HG03066 (cell line): ENCODE results near the gene FTO.
"Not testable (repeated sequence)": the region's sequence is repeated elsewhere in the genome, so short reads cannot be mapped to it uniquely, and the experiment has no call there.

Source experiments
- ATAC-seq: cut with Tn5 transposase; IDR thresholded peaks from one replicate; pipeline ENCODE4 v1.9.1; 2021; ENCODE audit warnings: low read depth; ENCODE audit not compliant: unreplicated experiment

FTO gene

GRCh38 chr16:53703590-53704444 lies at the start of gene FTO, which contains the start of gene RPGRIP1L:
Gene FTO, plus strand, starts transcription at chr16:53704156.
Gene RPGRIP1L, minus strand, starts transcription at chr16:53703859. Its CDS starts 3,136 bp downstream, at chr16:53700723.
- ATAC-seq = peak; percentile 97

- no peak for ATAC-seq
Observed at GRCh38 chr16:53654946-53655345, 49.0 kb upstream of the FTO start.

- ATAC-seq = no peak
Observed at GRCh38 chr16:53662072-53662471, 41.9 kb upstream of the FTO start.

DNA sequence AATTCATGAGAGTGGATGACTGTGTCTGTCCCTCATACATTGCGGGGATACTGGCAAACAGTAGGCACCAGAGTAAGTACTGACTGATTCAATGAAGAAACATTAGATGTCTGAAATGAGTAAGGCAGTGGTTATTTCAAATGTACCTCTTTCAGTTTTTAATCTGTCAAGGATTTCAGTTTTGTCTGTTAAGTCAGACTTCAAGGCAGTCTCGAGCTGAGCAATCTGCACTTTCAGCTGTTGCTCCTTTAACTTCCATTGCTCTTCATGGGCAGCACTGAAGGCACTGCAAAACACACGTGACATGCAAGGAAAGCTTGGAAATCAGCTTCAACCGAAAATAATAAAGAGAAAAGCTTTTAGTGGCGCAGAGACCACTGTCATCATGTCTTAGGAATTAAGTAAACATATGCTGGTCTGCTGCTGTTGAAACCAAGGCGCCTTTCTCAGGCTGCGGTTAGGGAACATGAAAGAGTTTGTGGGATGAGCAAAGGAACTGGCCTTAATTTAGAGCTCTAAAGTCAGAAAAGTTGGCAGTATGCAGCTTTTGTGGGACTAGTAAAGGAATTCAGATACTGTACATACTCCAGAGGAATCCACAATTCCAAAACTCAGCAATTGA lies 39.1 kb upstream of the FTO start:
- no peak for ATAC-seq

DNA sequence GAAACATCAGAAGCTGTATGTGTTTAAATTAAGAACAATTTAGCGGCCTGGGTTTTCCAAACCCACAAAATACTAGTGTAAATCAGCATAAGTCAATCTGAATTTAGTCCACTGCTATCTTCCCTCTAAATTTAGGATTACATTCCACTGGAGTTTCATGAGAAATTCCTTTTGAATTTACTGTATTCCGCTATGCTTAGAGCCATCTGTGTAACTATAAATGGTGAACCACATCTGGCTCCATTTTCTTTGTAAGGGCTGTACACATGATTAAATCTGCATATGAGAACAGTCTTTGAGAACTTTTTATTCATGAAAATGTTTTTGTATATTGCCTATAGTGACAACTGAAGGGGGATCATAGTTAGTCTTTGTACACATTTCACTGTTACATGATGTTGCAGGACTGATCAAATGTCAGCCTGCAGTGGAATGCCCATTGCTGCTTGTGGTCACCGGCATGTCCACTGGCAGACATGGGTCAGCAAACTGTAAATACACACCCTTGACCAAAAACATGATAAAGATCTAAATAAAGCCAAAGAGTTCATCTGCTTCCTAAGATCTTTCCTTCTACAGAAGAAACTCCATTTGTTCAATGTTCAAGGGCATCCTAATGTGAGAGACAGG lies 37.1 kb upstream of the FTO start:
- no peak for ATAC-seq

- ATAC-seq = no peak
Observed at GRCh38 chr16:53668869-53669268, 35.1 kb upstream of the FTO start.

DNA sequence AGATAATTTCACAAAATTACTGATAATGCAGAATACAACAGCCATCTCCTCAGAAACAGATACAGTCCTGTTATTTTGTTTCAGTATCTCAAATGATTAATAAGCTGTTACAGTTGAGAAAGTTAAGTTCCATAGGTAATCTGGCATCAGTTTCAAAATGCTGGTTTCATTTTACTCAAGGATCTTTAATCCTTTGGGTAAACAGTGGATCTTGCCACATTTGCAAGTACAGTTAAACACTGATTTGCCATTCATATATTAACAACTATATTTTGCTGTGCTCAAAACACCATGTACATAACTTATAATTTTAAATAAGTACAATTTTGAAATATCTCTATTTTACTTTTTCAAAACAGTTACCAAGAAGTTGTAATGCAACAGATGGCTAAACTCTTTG lies 31.5 kb upstream of the FTO start:
- no peak for ATAC-seq

GRCh38 chr16:53673189-53673588 lies 30.8 kb upstream of the FTO start:
- ATAC-seq = no peak

GRCh38 chr16:53678155-53678554 lies 25.8 kb upstream of the FTO start:
- no peak for ATAC-seq

DNA sequence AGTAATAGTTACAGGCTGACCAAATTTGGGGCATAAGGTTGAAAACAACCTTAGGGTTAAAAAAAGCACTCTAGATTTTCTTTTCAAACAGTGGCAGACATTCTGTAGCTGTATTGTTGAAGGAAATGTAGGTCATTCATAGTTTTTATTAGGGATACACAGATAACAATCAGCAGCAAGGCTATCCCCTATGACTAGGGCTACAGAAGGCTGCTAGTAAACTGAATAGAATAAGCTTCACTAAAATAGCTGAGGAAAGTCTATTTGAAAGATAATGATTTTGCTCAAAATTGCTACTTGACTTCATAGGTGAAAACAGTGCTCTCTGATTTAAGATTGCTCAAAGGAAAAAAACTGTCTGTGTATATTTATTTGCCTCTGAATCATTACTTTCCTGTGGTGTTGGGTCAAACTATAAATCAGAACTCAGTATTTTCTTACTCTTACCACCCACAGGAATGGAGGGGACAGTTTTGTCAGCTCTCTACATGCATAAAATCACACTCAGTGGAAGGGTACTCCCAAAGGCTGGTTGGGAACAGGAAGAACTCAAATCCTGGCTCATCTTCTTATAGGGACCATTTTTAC lies 25.1 kb upstream of the FTO start:
- ATAC-seq = no peak

- no peak for ATAC-seq
Observed at GRCh38 chr16:53680756-53681155, 23.2 kb upstream of the FTO start.

DNA sequence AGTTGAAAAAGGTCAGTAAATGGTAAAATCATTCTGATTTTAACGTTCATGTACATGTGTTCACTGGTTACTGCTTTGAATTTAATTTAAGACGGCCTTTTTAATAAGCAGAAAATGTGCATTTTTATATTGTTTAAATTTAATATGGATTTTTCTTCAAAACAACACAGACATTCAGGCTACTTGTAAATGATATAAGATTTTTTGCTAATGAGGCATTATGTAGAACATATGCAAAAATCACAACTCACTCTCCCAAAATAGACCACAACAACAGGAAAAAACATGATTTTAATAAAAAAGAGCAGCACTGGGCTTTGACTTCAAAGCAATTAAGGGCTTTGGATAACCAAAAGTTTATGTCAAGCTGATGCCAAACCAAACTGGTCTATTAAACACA lies 22.6 kb upstream of the FTO start:
- ATAC-seq = no peak

- not testable (repeated sequence) for ATAC-seq
Observed at GRCh38 chr16:53685334-53685733, 18.6 kb upstream of the FTO start.

DNA sequence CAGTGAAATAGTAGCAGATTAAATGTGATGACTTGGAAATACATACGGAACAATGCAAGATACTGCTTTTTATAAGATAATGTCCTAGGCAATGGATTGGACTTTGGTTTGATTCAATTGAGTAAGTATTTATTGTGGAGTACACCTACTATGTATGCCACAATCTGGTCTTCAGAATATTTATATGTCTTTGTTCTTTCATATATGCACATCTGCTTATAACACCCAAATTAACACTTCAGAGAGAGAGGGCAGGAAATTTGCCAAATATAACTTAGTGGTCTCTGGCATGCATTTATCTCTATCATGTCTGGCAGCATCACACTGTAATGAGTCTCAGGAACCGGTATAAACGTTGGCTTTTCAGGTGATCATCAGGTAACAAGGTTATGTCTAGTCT lies 17.2 kb upstream of the FTO start:
- no peak for ATAC-seq

GRCh38 chr16:53689636-53690035 lies 14.3 kb upstream of the FTO start:
- ATAC-seq = no peak

GRCh38 chr16:53690771-53691170 lies 13.2 kb upstream of the FTO start:
- ATAC-seq = no peak

GRCh38 chr16:53692146-53692545 lies 11.8 kb upstream of the FTO start:
- ATAC-seq = no peak

DNA sequence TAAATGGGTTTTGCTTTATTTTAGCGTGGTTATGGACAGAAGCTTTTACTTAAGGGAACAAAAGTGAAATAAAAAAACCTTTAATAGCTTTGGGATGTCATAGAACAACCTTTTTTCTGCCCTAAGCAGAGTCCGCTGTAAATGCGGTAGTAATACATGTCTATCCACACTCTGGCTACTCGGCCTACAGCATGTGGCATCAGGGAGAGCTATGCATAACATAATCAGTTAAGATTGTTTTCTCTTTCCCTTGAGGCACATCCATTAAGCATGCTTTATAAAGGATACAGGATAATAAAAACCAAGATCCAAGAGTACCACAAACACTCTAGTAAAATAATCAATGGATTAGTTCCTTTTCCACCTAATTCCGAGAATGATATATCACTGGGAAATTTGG lies 10.6 kb upstream of the FTO start:
- no peak for ATAC-seq

- ATAC-seq = no peak
Observed at GRCh38 chr16:53695070-53695469, 8.9 kb upstream of the FTO start.

- ATAC-seq = not testable (repeated sequence)
Observed at GRCh38 chr16:53698271-53698670, 5.7 kb upstream of the FTO start.

- no peak for ATAC-seq
Observed at GRCh38 chr16:53704445-53704813, 473 bp downstream of the FTO start.
